Liver (tissue), 9 donors: ENCODE results near the gene ASB13. TPM values are rescaled to one million over a fixed set of nuclear protein-coding genes. Genes with fewer than 3 reads are reported as not detected.

Experiments used
- DNase-seq: peaks from one replicate; pipeline ENCODE4 v3.0.0-alpha.2; 2017; ENCODE audit warnings: low spot score
- H3K27ac ChIP-seq, 2 donors: one replicate each; pipeline ENCODE4 v1.7.0; 2013; ENCODE audit warnings: inconsistent platforms in 2 of 2, low read length in 2 of 2, control low read depth in 1 of 2, low read depth in 1 of 2, mild to moderate bottlenecking in 1 of 2
- H3K27me3 ChIP-seq, 4 donors: one replicate each; pipeline versions ENCODE4 v1.6.1 to v1.7.0; 2013; ENCODE audit warnings: low read length in 3 of 4, inconsistent platforms in 1 of 4, mild to moderate bottlenecking in 1 of 4, moderate library complexity in 1 of 4; ENCODE audit not compliant: control insufficient read depth in 4 of 4, insufficient read depth in 4 of 4
- H3K36me3 ChIP-seq, 4 donors: one replicate each; pipeline versions ENCODE4 v1.6.1 to v1.7.0; 2013; ENCODE audit warnings: low read length in 3 of 4, mild to moderate bottlenecking in 3 of 4, low read depth in 1 of 4, moderate library complexity in 1 of 4; ENCODE audit not compliant: control insufficient read depth in 4 of 4, insufficient read depth in 3 of 4
- H3K4me1 ChIP-seq, 4 donors: one replicate each; pipeline versions ENCODE4 v1.6.1 to v1.7.0; 2013; ENCODE audit warnings: low read length in 3 of 4, mild to moderate bottlenecking in 3 of 4, moderate library complexity in 1 of 4; ENCODE audit not compliant: control insufficient read depth in 4 of 4, insufficient read depth in 4 of 4
- H3K4me3 ChIP-seq, 3 donors: one replicate each; pipeline versions ENCODE4 v1.6.1 to v1.7.0; 2013; ENCODE audit warnings: low read length in 3 of 3, control low read depth in 1 of 3, low read depth in 1 of 3, mild to moderate bottlenecking in 1 of 3
- H3K9ac ChIP-seq, 2 donors: one replicate each; pipeline ENCODE4 v1.7.0; 2013; ENCODE audit warnings: low read length in 2 of 2, mild to moderate bottlenecking in 2 of 2, moderate library complexity in 2 of 2, control low read depth in 1 of 2, low read depth in 1 of 2
- H3K9me3 ChIP-seq, 4 donors: one replicate each; pipeline versions ENCODE4 v1.6.1 to v1.7.0; 2013; ENCODE audit warnings: low read length in 3 of 4; ENCODE audit not compliant: control insufficient read depth in 4 of 4
- ATF3 ChIP-seq: IDR thresholded peaks from 2 replicates; pipeline ENCODE4 v1.6.1; 2016; ENCODE audit warnings: antibody characterized with exemption
- CTCF ChIP-seq: fragments of 150-350 bp; IDR thresholded peaks from 2 replicates; pipeline ENCODE4 v1.5.1; 2017; ENCODE audit warnings: improper control_type of control experiment, low read depth, low read length; ENCODE audit not compliant: missing input control
- EGR1 ChIP-seq, 2 donors: IDR thresholded peaks; 2 replicates each; pipeline ENCODE4 v1.6.1; 2016 to 2018; ENCODE audit warnings: antibody characterized with exemption in 2 of 2, low read depth in 2 of 2
- FOXA2 ChIP-seq: IDR thresholded peaks from 2 replicates; pipeline ENCODE4 v1.6.1; 2016; ENCODE audit warnings: antibody characterized with exemption
- JUND ChIP-seq, 2 donors: IDR thresholded peaks; 2 replicates each; pipeline ENCODE4 v1.6.1; 2016; ENCODE audit warnings: antibody characterized with exemption in 2 of 2
- NR2F2 ChIP-seq: IDR thresholded peaks from 2 replicates; pipeline ENCODE4 v1.6.1; 2016; ENCODE audit warnings: antibody characterized with exemption
- REST ChIP-seq: IDR thresholded peaks from 2 replicates; pipeline ENCODE4 v1.6.1; 2016; ENCODE audit warnings: antibody characterized with exemption, mild to moderate bottlenecking
- RXRA ChIP-seq, 2 donors: IDR thresholded peaks; 2 replicates each; pipeline ENCODE4 v1.6.1; 2017 to 2018; ENCODE audit warnings: antibody characterized with exemption in 2 of 2, mild to moderate bottlenecking in 1 of 2
- SP1 ChIP-seq: IDR thresholded peaks from 2 replicates; pipeline ENCODE4 v1.6.1; 2018; ENCODE audit warnings: antibody characterized with exemption, mild to moderate bottlenecking
- YY1 ChIP-seq: IDR thresholded peaks from 2 replicates; pipeline ENCODE4 v1.6.1; 2016; ENCODE audit warnings: antibody characterized with exemption, mild to moderate bottlenecking
- WGBS: extraction: QIAGEN DNeasy Blood & Tissue Kit; methylation state at CpG from one replicate; pipeline ENCODE4 v1.1.7; 2013; 5-methylcytosine and 5-hydroxymethylcytosine counted together
- polyA plus RNA-seq, 2 donors: library from polyadenylated mRNA; stranded (reverse) in 1 of 2; unstranded in 1 of 2; fragments of 200-250 nt in 1 of 2; fragments of >200 nt in 1 of 2; fragmentation: Nextera tagmentation in 1 of 2; extraction: Ambion mirVana in 1 of 2; gene quantifications; one replicate each; pipeline versions ENCODE4 v1.2.1 to v1.2.3, GENCODE V29; 2013 to 2015
- total RNA-seq, 2 donors: library from RNA; depleted of rRNA; stranded (reverse); fragments of >200 nt; gene quantifications; one replicate each; pipeline ENCODE4 v1.2.3, GENCODE V29; 2014
- TF ChIP-seq, protein P1 (sequence below): IDR thresholded peaks from 2 replicates; pipeline ENCODE4 v1.6.1; 2016; ENCODE audit warnings: antibody characterized with exemption
- donor health status: healthy.
- donor health status: healthy.
- donor health status: healthy.
- donor health status: healthy.
- donor health status: healthy.

ASB13 gene
- total and polyA plus RNA-seq, 4 donors: 8.5 to 48.3 (median 42.5) TPM

- 69% methylated on average over 50 of the region's 50 CpGs for whole genome bisulfite sequencing
- peaks cover 26 to 48% (median 46%) of the 10 kb centered on the region in 4 donors for H3K4me1 ChIP-seq
- H3K4me3 ChIP-seq: no peak overlapping the region
- H3K36me3 ChIP-seq: peaks cover 0 to 10% (median 7%) of the 10 kb centered on the region in 4 donors
- DNase-seq: no peak
- H3K27ac ChIP-seq: peak overlapping the region; percentile 11 to 14
- TF ChIP-seq NR2F2 (no peak), YY1 (no peak), JUND (IDR thresholded peaks at IDR 0.05) (no peak), ATF3 (no peak), EGR1 (IDR thresholded peaks at IDR 0.05; ENCODE audit: low read depth in 2 of 2) (peak; percentile 32 to 49), RXRA (IDR thresholded peaks at IDR 0.05) (no peak)
- TF ChIP-seq, protein P1, sequence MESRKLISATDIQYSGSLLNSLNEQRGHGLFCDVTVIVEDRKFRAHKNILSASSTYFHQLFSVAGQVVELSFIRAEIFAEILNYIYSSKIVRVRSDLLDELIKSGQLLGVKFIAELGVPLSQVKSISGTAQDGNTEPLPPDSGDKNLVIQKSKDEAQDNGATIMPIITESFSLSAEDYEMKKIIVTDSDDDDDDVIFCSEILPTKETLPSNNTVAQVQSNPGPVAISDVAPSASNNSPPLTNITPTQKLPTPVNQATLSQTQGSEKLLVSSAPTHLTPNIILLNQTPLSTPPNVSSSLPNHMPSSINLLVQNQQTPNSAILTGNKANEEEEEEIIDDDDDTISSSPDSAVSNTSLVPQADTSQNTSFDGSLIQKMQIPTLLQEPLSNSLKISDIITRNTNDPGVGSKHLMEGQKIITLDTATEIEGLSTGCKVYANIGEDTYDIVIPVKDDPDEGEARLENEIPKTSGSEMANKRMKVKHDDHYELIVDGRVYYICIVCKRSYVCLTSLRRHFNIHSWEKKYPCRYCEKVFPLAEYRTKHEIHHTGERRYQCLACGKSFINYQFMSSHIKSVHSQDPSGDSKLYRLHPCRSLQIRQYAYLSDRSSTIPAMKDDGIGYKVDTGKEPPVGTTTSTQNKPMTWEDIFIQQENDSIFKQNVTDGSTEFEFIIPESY: no peak
- H3K9ac ChIP-seq: no peak overlapping the region
- H3K27me3 ChIP-seq: no peaks in the 10 kb centered on the region
- H3K9me3 ChIP-seq: no peaks in the 10 kb centered on the region
Measured at GRCh38 chr10:5648494-5649457, 17.6 kb downstream of the ASB13 start.

- no peaks in the 10 kb centered on the region for H3K27me3 ChIP-seq
- H3K4me3 ChIP-seq: no peak overlapping the region
- DNase-seq: no peak
- H3K9me3 ChIP-seq: no peaks in the 10 kb centered on the region
- no peak for TF ChIP-seq CTCF
- TF ChIP-seq EGR1 (IDR thresholded peaks at IDR 0.05; ENCODE audit: low read depth in 2 of 2): peak in 1 of 2 donors; percentile 55
- H3K36me3 ChIP-seq: peaks cover 0 to 10% (median 7%) of the 10 kb centered on the region in 4 donors
- 68% methylated on average over 11 of the region's 11 CpGs for WGBS
- peaks cover 17 to 43% (median 40%) of the 10 kb centered on the region in 4 donors for H3K4me1 ChIP-seq
- no peak overlapping the region for H3K9ac ChIP-seq
- peak overlapping the region in 1 of 2 donors; percentile 27 for H3K27ac ChIP-seq
Measured at GRCh38 chr10:5647507-5648240, 18.7 kb downstream of the ASB13 start.

DNA sequence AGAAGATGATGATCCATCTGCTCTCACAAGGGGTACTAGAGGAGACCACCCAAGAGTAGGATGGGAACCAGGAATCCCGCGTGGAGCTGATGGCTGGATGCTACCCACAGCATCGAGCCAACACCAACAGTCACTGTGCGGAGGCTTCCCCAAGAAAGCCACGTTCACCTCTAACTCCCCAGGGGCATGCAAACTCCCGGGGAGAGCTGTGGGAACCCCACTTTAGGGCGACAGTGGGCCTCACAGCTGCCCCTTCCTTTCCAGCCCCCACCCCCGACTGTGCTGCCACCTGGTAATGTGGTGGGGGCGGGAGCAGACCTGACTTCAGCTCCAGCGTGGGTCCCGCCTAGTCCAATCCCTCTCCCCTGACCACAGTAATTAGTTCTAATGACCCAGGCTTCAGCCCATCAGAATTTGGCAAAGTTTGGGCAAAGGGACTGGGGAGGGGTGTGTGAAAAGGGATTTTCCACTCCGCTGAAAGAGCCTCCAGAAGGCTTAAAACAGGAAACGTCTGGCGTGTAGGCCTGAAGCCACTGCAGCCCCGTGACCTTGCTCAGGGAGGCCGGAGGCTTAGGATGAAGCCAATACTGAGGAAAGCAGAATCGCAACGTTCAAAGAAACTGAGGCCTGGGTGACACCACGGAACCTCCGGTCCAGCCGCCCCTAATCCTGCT is 20.3 kb downstream of the ASB13 start:
- no peaks in the 10 kb centered on the region for H3K9me3 ChIP-seq
- WGBS: 72% methylated on average over 21 of the region's 21 CpGs
- H3K27me3 ChIP-seq: no peaks in the 10 kb centered on the region
- peaks cover 7 to 28% (median 26%) of the 10 kb centered on the region in 4 donors for H3K4me1 ChIP-seq
- DNase-seq: no peak
- peaks cover 6 to 22% (median 12%) of the 10 kb centered on the region in 4 donors for H3K36me3 ChIP-seq
- peak overlapping the region; percentile 63 to 76 for H3K27ac ChIP-seq
- H3K4me3 ChIP-seq: no peak overlapping the region
- H3K9ac ChIP-seq: no peak overlapping the region
- TF ChIP-seq NR2F2 (peak; percentile 48), FOXA2 (no peak), RXRA (IDR thresholded peaks at IDR 0.05) (peak in 1 of 2 donors; percentile 14), REST (no peak), SP1 (peak; percentile 21), CTCF (no peak)
